ENCODE measurements around the gene MYO6. TPM values are rescaled to one million over a fixed set of nuclear protein-coding genes. Genes with fewer than 3 reads are reported as not detected.

MYO6 gene
- polyA plus RNA-seq, 1 of the 3 experiments (the other 2 are of a cell fraction): 6.2 TPM

DNA sequence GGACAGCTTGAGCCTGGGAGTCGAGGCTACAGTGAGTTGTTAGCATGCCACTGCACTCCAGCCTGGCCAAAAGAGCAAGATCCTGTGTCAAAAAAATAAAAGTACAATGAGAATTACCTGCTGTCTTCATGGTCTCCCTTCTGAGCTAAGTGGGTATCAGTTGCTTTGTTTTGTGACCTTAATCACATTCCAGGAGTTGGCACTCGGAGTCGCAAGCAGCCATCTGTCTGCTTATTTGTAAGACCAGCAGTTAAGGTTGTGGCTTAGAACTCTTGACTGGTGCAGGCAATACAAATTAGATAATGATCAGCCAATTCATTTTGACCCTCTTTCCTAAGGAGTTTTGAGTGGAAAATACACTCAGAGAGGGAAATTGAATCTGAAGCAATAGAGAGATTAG is 114.0 kb downstream of the MYO6 start:
- peaks cover 10 to 30% of the 10 kb centered on the region in 2 experiments for H3K36me3 ChIP-seq (replicated peaks in 1 of 2; ENCODE audit: control insufficient read depth in 1 of 2, insufficient read depth in 2 of 2, low read length in 1 of 2)
- H3K4me1 ChIP-seq (ENCODE audit: control insufficient read depth in 1 of 2, insufficient read depth in 2 of 2, low read depth in 1 of 2, low read length in 1 of 2): no peaks in the 10 kb centered on the region
- 98% methylated on average over 3 of the region's 3 CpGs for WGBS (ENCODE audit: low lambda C conversion rate)
- no peaks in the 10 kb centered on the region for H3F3A ChIP-seq (replicated peaks; ENCODE audit: insufficient read depth)
- no peaks in the 10 kb centered on the region for H3K9me2 ChIP-seq
- no peak overlapping the region for H2AFZ ChIP-seq (ENCODE audit: low read depth)
- H3K79me2 ChIP-seq (ENCODE audit: insufficient read depth): no peaks in the 10 kb centered on the region
- POLR2A ChIA-PET: no interaction called here
- CTCF ChIA-PET: interaction anchor here (1.5 kb wide), 1 partner anchor 71 kb away, joined by 3 read pairs; no protein-coding TSS in a partner anchor
- TF ChIP-seq, protein P1, sequence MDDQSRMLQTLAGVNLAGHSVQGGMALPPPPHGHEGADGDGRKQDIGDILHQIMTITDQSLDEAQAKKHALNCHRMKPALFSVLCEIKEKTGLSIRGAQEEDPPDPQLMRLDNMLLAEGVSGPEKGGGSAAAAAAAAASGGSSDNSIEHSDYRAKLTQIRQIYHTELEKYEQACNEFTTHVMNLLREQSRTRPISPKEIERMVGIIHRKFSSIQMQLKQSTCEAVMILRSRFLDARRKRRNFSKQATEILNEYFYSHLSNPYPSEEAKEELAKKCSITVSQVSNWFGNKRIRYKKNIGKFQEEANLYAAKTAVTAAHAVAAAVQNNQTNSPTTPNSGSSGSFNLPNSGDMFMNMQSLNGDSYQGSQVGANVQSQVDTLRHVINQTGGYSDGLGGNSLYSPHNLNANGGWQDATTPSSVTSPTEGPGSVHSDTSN (IDR thresholded peaks at IDR 0.05): no peak
- TF ChIP-seq, protein P2, sequence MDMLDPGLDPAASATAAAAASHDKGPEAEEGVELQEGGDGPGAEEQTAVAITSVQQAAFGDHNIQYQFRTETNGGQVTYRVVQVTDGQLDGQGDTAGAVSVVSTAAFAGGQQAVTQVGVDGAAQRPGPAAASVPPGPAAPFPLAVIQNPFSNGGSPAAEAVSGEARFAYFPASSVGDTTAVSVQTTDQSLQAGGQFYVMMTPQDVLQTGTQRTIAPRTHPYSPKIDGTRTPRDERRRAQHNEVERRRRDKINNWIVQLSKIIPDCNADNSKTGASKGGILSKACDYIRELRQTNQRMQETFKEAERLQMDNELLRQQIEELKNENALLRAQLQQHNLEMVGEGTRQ (IDR thresholded peaks at IDR 0.05; ENCODE audit: borderline replicate concordance, low read depth, low read length): no peak
- no peak for TF ChIP-seq TAF1 (IDR thresholded peaks at IDR 0.05; ENCODE audit: borderline replicate concordance, low read depth, low read length)
- no peak for TF ChIP-seq SIN3A (IDR thresholded peaks at IDR 0.05; ENCODE audit: borderline replicate concordance, low read depth, low read length)
- TF ChIP-seq TCF12 (IDR thresholded peaks at IDR 0.05): no peak
- no peak for TF ChIP-seq RCOR1 (IDR thresholded peaks at IDR 0.05; ENCODE audit: low read length)
- no peak for TF ChIP-seq ELF1 (IDR thresholded peaks at IDR 0.05)
- TF ChIP-seq JUND (IDR thresholded peaks at IDR 0.05): no peak
- TF ChIP-seq EZH2phosphoT487 (IDR thresholded peaks at IDR 0.05; ENCODE audit: borderline replicate concordance, low read depth): no peak
- no peak overlapping the region for H3K27ac ChIP-seq (ENCODE audit: low read depth in 2 of 2, low read length in 1 of 2)
- no peaks in the 10 kb centered on the region for H4K20me1 ChIP-seq (ENCODE audit: insufficient read depth)
- no peak overlapping the region for H3K4me3 ChIP-seq (ENCODE audit: low read depth in 2 of 2, low read length in 1 of 2)
- no peak overlapping the region for H3K9ac ChIP-seq
- H3K4me2 ChIP-seq: no peak overlapping the region
- DNase-seq: no peak
- H3K9me3 ChIP-seq: no peaks in the 10 kb centered on the region
- H3K27me3 ChIP-seq (ENCODE audit: insufficient read depth): no peaks in the 10 kb centered on the region

DNA sequence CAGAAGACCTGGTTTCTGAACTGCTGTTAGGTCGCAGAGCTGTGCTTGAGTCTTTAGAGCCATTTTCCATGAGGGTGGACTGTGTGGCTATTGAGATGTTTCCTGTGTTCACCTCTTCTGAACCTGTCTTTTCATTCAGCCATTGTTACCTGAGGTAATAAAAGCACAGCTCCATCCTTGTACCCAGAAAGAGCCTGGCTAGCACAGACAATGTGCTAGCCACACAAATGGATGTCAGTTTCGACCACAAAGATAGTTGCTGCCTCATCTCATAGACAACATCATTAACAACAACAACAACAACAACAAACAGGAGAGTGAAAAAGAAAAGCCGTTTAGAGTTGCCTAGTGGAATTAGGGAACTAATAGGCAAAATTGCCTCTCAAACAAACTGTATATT is 114.7 kb downstream of the MYO6 start:
- DNase-seq: no peak
- Histone ChIP-seq H3F3A (replicated peaks; ENCODE audit: insufficient read depth) (no peaks in the 10 kb centered on the region), H3K27me3 (ENCODE audit: insufficient read depth) (no peaks in the 10 kb centered on the region), H3K27ac (ENCODE audit: low read depth in 2 of 2, low read length in 1 of 2) (no peak overlapping the region), H3K4me1 (ENCODE audit: control insufficient read depth in 1 of 2, insufficient read depth in 2 of 2, low read depth in 1 of 2, low read length in 1 of 2) (no peaks in the 10 kb centered on the region), H3K4me2 (no peak overlapping the region), H3K9me2 (no peaks in the 10 kb centered on the region; the same call in 1 of the 2 replicates), H4K20me1 (ENCODE audit: insufficient read depth) (no peaks in the 10 kb centered on the region), H3K36me3 (replicated peaks in 1 of 2; ENCODE audit: control insufficient read depth in 1 of 2, insufficient read depth in 2 of 2, low read length in 1 of 2) (peaks cover 10 to 30% of the 10 kb centered on the region in 2 experiments), H3K9ac (no peak overlapping the region), H3K4me3 (ENCODE audit: low read depth in 2 of 2, low read length in 1 of 2) (no peak overlapping the region), H3K9me3 (no peaks in the 10 kb centered on the region), H3K79me2 (ENCODE audit: insufficient read depth) (no peaks in the 10 kb centered on the region), H2AFZ (ENCODE audit: low read depth) (no peak overlapping the region)
- TF ChIP-seq CHD2 (IDR thresholded peaks at IDR 0.05; ENCODE audit: low read length, partially characterized antibody) (no peak), ELF1 (IDR thresholded peaks at IDR 0.05) (no peak), JUND (IDR thresholded peaks at IDR 0.05) (no peak), RAD21 (IDR thresholded peaks at IDR 0.05; ENCODE audit: low read length) (no peak), SIN3A (IDR thresholded peaks at IDR 0.05; ENCODE audit: borderline replicate concordance, low read depth, low read length) (no peak)
- TF ChIP-seq, protein P3, sequence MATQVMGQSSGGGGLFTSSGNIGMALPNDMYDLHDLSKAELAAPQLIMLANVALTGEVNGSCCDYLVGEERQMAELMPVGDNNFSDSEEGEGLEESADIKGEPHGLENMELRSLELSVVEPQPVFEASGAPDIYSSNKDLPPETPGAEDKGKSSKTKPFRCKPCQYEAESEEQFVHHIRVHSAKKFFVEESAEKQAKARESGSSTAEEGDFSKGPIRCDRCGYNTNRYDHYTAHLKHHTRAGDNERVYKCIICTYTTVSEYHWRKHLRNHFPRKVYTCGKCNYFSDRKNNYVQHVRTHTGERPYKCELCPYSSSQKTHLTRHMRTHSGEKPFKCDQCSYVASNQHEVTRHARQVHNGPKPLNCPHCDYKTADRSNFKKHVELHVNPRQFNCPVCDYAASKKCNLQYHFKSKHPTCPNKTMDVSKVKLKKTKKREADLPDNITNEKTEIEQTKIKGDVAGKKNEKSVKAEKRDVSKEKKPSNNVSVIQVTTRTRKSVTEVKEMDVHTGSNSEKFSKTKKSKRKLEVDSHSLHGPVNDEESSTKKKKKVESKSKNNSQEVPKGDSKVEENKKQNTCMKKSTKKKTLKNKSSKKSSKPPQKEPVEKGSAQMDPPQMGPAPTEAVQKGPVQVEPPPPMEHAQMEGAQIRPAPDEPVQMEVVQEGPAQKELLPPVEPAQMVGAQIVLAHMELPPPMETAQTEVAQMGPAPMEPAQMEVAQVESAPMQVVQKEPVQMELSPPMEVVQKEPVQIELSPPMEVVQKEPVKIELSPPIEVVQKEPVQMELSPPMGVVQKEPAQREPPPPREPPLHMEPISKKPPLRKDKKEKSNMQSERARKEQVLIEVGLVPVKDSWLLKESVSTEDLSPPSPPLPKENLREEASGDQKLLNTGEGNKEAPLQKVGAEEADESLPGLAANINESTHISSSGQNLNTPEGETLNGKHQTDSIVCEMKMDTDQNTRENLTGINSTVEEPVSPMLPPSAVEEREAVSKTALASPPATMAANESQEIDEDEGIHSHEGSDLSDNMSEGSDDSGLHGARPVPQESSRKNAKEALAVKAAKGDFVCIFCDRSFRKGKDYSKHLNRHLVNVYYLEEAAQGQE (IDR thresholded peaks at IDR 0.05; ENCODE audit: low read depth, low read length): no peak
- TF ChIP-seq, protein P4, sequence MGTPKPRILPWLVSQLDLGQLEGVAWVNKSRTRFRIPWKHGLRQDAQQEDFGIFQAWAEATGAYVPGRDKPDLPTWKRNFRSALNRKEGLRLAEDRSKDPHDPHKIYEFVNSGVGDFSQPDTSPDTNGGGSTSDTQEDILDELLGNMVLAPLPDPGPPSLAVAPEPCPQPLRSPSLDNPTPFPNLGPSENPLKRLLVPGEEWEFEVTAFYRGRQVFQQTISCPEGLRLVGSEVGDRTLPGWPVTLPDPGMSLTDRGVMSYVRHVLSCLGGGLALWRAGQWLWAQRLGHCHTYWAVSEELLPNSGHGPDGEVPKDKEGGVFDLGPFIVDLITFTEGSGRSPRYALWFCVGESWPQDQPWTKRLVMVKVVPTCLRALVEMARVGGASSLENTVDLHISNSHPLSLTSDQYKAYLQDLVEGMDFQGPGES (IDR thresholded peaks at IDR 0.05; ENCODE audit: low read depth, low read length): no peak
- ChIA-PET CTCF (interaction anchor here (1.1 to 1.5 kb wide), 2 partner anchors 9 to 70 kb away, joined by 3 read pairs; no protein-coding TSS in a partner anchor), POLR2A (no interaction called here)
- 58% methylated on average over 3 of the region's 3 CpGs for WGBS (ENCODE audit: low lambda C conversion rate)
